Thoracic aorta (tissue), 2 donors: ENCODE measurements around the gene PLA2G12A. TPM values are rescaled to one million over a fixed set of nuclear protein-coding genes. Genes with fewer than 3 reads are reported as not detected.
"Not testable (repeated sequence)": the region's sequence is repeated elsewhere in the genome, so short reads cannot be mapped to it uniquely, and the experiment has no call there.

Experiments used
- ATAC-seq: fragments of 150-250 bp; one replicate; pipeline ENCODE4 v1.8.0; 2017; ENCODE audit warnings: low read depth; ENCODE audit not compliant: insufficient number of reproducible peaks, low FRiP score
- DNase-seq: peaks from one replicate; pipeline ENCODE4 v3.0.0-alpha.2; 2020; ENCODE audit warnings: low spot score
- H3K27ac ChIP-seq, 2 donors: fragments of 200-600 bp; sonication (generic); 1 replicate in 1 of 2; 2 replicates in 1 of 2; pipeline ENCODE4 v1.5.1; 2016; ENCODE audit warnings: mild to moderate bottlenecking in 2 of 2, moderate library complexity in 2 of 2
- H3K27me3 ChIP-seq: fragments of 200-600 bp; sonication (generic); replicated peaks from 2 replicates; pipeline ENCODE4 v1.6.0; 2016; ENCODE audit warnings: mild to moderate bottlenecking; ENCODE audit not compliant: insufficient read depth
- H3K36me3 ChIP-seq: fragments of 200-600 bp; sonication (generic); one replicate; pipeline ENCODE4 v1.5.1; 2016
- H3K4me1 ChIP-seq, 2 donors: fragments of 200-600 bp; sonication (generic); 1 replicate in 1 of 2; 2 replicates in 1 of 2; pipeline versions ENCODE4 v1.5.1 to v1.6.0; 2016; ENCODE audit warnings: low read depth in 2 of 2, mild to moderate bottlenecking in 1 of 2; ENCODE audit not compliant: control insufficient read depth in 1 of 2
- H3K4me3 ChIP-seq: fragments of 200-600 bp; sonication (generic); 2 replicates; pipeline ENCODE4 v1.5.1; 2016; ENCODE audit warnings: mild to moderate bottlenecking
- H3K9me3 ChIP-seq: fragments of 200-600 bp; sonication (generic); 2 replicates; pipeline ENCODE4 v1.5.1; 2016
- CTCF ChIP-seq: fragments of 200-600 bp; sonication (generic); IDR thresholded peaks from one replicate; pipeline ENCODE4 v1.5.1; 2019; ENCODE audit warnings: antibody characterized with exemption
- total RNA-seq, 2 donors: library from RNA; depleted of rRNA; stranded (reverse); fragments of >200 nt; gene quantifications; one replicate each; pipeline versions ENCODE4 v1.1.0 to v1.2.3, GENCODE V29; 2016

PLA2G12A gene
- total RNA-seq, 2 donors from 2014 or later: 20.3 to 635 TPM

GRCh38 chr4:109691411-109691920 is 38.4 kb downstream of the PLA2G12A start:
- Histone ChIP-seq H3K4me1 (no peaks in the 10 kb centered on the region), H3K4me3 (no peak overlapping the region), H3K36me3 (peaks cover 29% of the 10 kb centered on the region), H3K27ac (no peak overlapping the region), H3K27me3 (no peaks in the 10 kb centered on the region), H3K9me3 (no peaks in the 10 kb centered on the region)
- DNase-seq (no peak), ATAC-seq (no peak)
- no peak for TF ChIP-seq CTCF

- Histone ChIP-seq H3K36me3 (peaks cover 29% of the 10 kb centered on the region), H3K27ac (no peak overlapping the region), H3K9me3 (no peaks in the 10 kb centered on the region), H3K4me1 (no peaks in the 10 kb centered on the region), H3K27me3 (no peaks in the 10 kb centered on the region), H3K4me3 (no peak overlapping the region)
- ATAC-seq: no peak
- TF ChIP-seq CTCF: no peak
- DNase-seq: no peak
Observed at GRCh38 chr4:109690690-109691410, 39.0 kb downstream of the PLA2G12A start.

- no peak for DNase-seq
- no peak for ATAC-seq
- no peaks in the 10 kb centered on the region for H3K27me3 ChIP-seq
- peaks cover 4% of the 10 kb centered on the region for H3K36me3 ChIP-seq
- H3K9me3 ChIP-seq: no peaks in the 10 kb centered on the region
- no peak overlapping the region for H3K4me3 ChIP-seq
- H3K27ac ChIP-seq: no peak overlapping the region
- H3K4me1 ChIP-seq: no peaks in the 10 kb centered on the region
- no peak for TF ChIP-seq CTCF
Observed at GRCh38 chr4:109684727-109685126, 45.1 kb downstream of the PLA2G12A start.

GRCh38 chr4:109683621-109684253 is 46.1 kb downstream of the PLA2G12A start:
- Histone ChIP-seq H3K9me3 (no peaks in the 10 kb centered on the region), H3K4me1 (no peaks in the 10 kb centered on the region), H3K36me3 (peaks cover under 1% of the 10 kb centered on the region), H3K27me3 (no peaks in the 10 kb centered on the region), H3K4me3 (no peak overlapping the region), H3K27ac (no peak overlapping the region)
- ATAC-seq: no peak
- no peak for DNase-seq
- no peak for TF ChIP-seq CTCF

GRCh38 chr4:109682875-109683274 is 47.0 kb downstream of the PLA2G12A start:
- Histone ChIP-seq H3K36me3 (no peaks in the 10 kb centered on the region), H3K27me3 (no peaks in the 10 kb centered on the region), H3K9me3 (no peaks in the 10 kb centered on the region), H3K4me1 (no peaks in the 10 kb centered on the region), H3K4me3 (no peak overlapping the region), H3K27ac (no peak overlapping the region)
- TF ChIP-seq CTCF: no peak
- DNase-seq (no peak), ATAC-seq (no peak)

DNA sequence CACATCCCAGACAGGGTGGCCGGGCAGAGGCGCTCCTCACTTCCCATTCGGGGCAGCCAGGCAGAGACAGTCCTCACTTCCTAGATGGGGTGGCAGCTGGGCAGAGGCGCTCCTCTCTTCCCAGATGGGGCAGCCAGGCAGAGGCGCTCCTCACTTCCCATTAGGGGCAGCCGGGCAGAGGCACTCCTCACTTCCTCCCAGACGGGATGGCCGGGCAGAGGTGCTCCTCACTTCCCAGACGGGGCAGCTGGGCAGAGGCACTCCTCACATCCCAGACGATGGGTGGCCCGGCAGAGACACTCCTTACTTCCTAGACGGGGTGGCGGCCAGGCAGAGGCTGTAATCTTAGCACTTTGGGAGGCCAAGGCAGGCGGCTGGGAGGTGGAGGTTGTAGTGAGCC is 50.9 kb downstream of the PLA2G12A start:
- ATAC-seq, H3K4me3 ChIP-seq, H3K9me3 ChIP-seq, H3K36me3 ChIP-seq, DNase-seq, H3K27me3 ChIP-seq, H3K4me1 ChIP-seq, H3K27ac ChIP-seq: not testable (repeated sequence)

- ATAC-seq, H3K27me3 ChIP-seq, H3K4me1 ChIP-seq, H3K27ac ChIP-seq, H3K9me3 ChIP-seq, H3K36me3 ChIP-seq, DNase-seq, H3K4me3 ChIP-seq: not testable (repeated sequence)
Observed at GRCh38 chr4:109678472-109678871, 51.4 kb downstream of the PLA2G12A start.
